ENCODE measurements around the gene LRBA.

LRBA gene

GRCh38 chr4:150818661-150819060 is 196.4 kb downstream of the LRBA start:
- Histone ChIP-seq H3K9me3 (ENCODE audit: low read length) (no peaks in the 10 kb centered on the region), H3K27me3 (ENCODE audit: control insufficient read depth in 1 of 2, insufficient read depth in 2 of 2, low read length in 2 of 2) (no peaks in the 10 kb centered on the region), H3K4me1 (ENCODE audit: insufficient read depth, low read length) (no peaks in the 10 kb centered on the region)

GRCh38 chr4:150817804-150818528 is 197.1 kb downstream of the LRBA start:
- no peaks in the 10 kb centered on the region for H3K27me3 ChIP-seq (ENCODE audit: control insufficient read depth in 1 of 2, insufficient read depth in 2 of 2, low read length in 2 of 2)
- no peak overlapping the region for H3K27ac ChIP-seq (ENCODE audit: low read depth, low read length)
- no peaks in the 10 kb centered on the region for H3K9me3 ChIP-seq (ENCODE audit: low read length)
- H3K4me1 ChIP-seq (ENCODE audit: insufficient read depth, low read length) = no peaks in the 10 kb centered on the region
- H3K9ac ChIP-seq (ENCODE audit: low read length) = no peak overlapping the region
- no peaks in the 10 kb centered on the region for H3K36me3 ChIP-seq (ENCODE audit: insufficient read depth, low read length)
- no peak overlapping the region for H3K4me3 ChIP-seq (ENCODE audit: low read depth in 1 of 2, low read length in 2 of 2)

More at GRCh38 chr4:150818661-150819060, 196.4 kb downstream of the LRBA start:
- Histone ChIP-seq H3K4me3 (ENCODE audit: low read depth in 1 of 2, low read length in 2 of 2) (no peak overlapping the region), H3K9ac (ENCODE audit: low read length) (no peak overlapping the region), H3K27ac (ENCODE audit: low read depth, low read length) (no peak overlapping the region), H3K36me3 (ENCODE audit: insufficient read depth, low read length) (no peaks in the 10 kb centered on the region)

- Histone ChIP-seq H3K36me3 (ENCODE audit: insufficient read depth, low read length) (no peaks in the 10 kb centered on the region), H3K4me1 (ENCODE audit: insufficient read depth, low read length) (no peaks in the 10 kb centered on the region), H3K27ac (ENCODE audit: low read depth, low read length) (no peak overlapping the region), H3K27me3 (ENCODE audit: control insufficient read depth in 1 of 2, insufficient read depth in 2 of 2, low read length in 2 of 2) (no peaks in the 10 kb centered on the region), H3K9me3 (ENCODE audit: low read length) (no peaks in the 10 kb centered on the region), H3K9ac (ENCODE audit: low read length) (no peak overlapping the region), H3K4me3 (ENCODE audit: low read depth in 1 of 2, low read length in 2 of 2) (no peak overlapping the region)
These were observed 198.1 kb downstream of the LRBA start for GRCh38 chr4:150817017-150817416.

- Histone ChIP-seq H3K4me3 (ENCODE audit: low read depth in 1 of 2, low read length in 2 of 2) (no peak overlapping the region), H3K9me3 (ENCODE audit: low read length) (no peaks in the 10 kb centered on the region), H3K9ac (ENCODE audit: low read length) (no peak overlapping the region), H3K27me3 (ENCODE audit: control insufficient read depth in 1 of 2, insufficient read depth in 2 of 2, low read length in 2 of 2) (no peaks in the 10 kb centered on the region), H3K4me1 (ENCODE audit: insufficient read depth, low read length) (no peaks in the 10 kb centered on the region), H3K36me3 (ENCODE audit: insufficient read depth, low read length) (no peaks in the 10 kb centered on the region), H3K27ac (ENCODE audit: low read depth, low read length) (no peak overlapping the region)
These were observed 198.6 kb downstream of the LRBA start for GRCh38 chr4:150816491-150816890.

GRCh38 chr4:150814873-150815272 is 200.2 kb downstream of the LRBA start:
- Histone ChIP-seq H3K4me3 (ENCODE audit: low read depth in 1 of 2, low read length in 2 of 2) (no peak overlapping the region), H3K9ac (ENCODE audit: low read length) (no peak overlapping the region), H3K4me1 (ENCODE audit: insufficient read depth, low read length) (no peaks in the 10 kb centered on the region), H3K36me3 (ENCODE audit: insufficient read depth, low read length) (no peaks in the 10 kb centered on the region), H3K9me3 (ENCODE audit: low read length) (no peaks in the 10 kb centered on the region), H3K27ac (ENCODE audit: low read depth, low read length) (no peak overlapping the region), H3K27me3 (ENCODE audit: control insufficient read depth in 1 of 2, insufficient read depth in 2 of 2, low read length in 2 of 2) (no peaks in the 10 kb centered on the region)

- no peak overlapping the region for H3K27ac ChIP-seq (ENCODE audit: low read depth, low read length)
- H3K4me1 ChIP-seq (ENCODE audit: insufficient read depth, low read length) = no peaks in the 10 kb centered on the region
- H3K36me3 ChIP-seq (ENCODE audit: insufficient read depth, low read length) = no peaks in the 10 kb centered on the region
These were observed 209.7 kb downstream of the LRBA start for GRCh38 chr4:150805183-150806025.

GRCh38 chr4:150801833-150802232 is 213.3 kb downstream of the LRBA start:
- Histone ChIP-seq H3K36me3 (ENCODE audit: insufficient read depth, low read length) (no peaks in the 10 kb centered on the region), H3K9ac (ENCODE audit: low read length) (no peak overlapping the region), H3K27me3 (ENCODE audit: control insufficient read depth in 1 of 2, insufficient read depth in 2 of 2, low read length in 2 of 2) (no peaks in the 10 kb centered on the region), H3K4me3 (ENCODE audit: low read depth in 1 of 2, low read length in 2 of 2) (no peak overlapping the region), H3K4me1 (ENCODE audit: insufficient read depth, low read length) (no peaks in the 10 kb centered on the region), H3K27ac (ENCODE audit: low read depth, low read length) (no peak overlapping the region), H3K9me3 (ENCODE audit: low read length) (no peaks in the 10 kb centered on the region)

More at GRCh38 chr4:150805183-150806025, 209.7 kb downstream of the LRBA start:
- Histone ChIP-seq H3K9ac (ENCODE audit: low read length) (no peak overlapping the region), H3K4me3 (ENCODE audit: low read depth in 1 of 2, low read length in 2 of 2) (no peak overlapping the region), H3K9me3 (ENCODE audit: low read length) (no peaks in the 10 kb centered on the region), H3K27me3 (ENCODE audit: control insufficient read depth in 1 of 2, insufficient read depth in 2 of 2, low read length in 2 of 2) (no peaks in the 10 kb centered on the region)

GRCh38 chr4:150799207-150799606 is 215.9 kb downstream of the LRBA start:
- no peaks in the 10 kb centered on the region for H3K27me3 ChIP-seq (ENCODE audit: control insufficient read depth in 1 of 2, insufficient read depth in 2 of 2, low read length in 2 of 2)
- no peaks in the 10 kb centered on the region for H3K4me1 ChIP-seq (ENCODE audit: insufficient read depth, low read length)
- no peak overlapping the region for H3K4me3 ChIP-seq (ENCODE audit: low read depth in 1 of 2, low read length in 2 of 2)
- no peak overlapping the region for H3K27ac ChIP-seq (ENCODE audit: low read depth, low read length)
- no peaks in the 10 kb centered on the region for H3K9me3 ChIP-seq (ENCODE audit: low read length)
- no peaks in the 10 kb centered on the region for H3K36me3 ChIP-seq (ENCODE audit: insufficient read depth, low read length)
- no peak overlapping the region for H3K9ac ChIP-seq (ENCODE audit: low read length)

- Histone ChIP-seq H3K4me1 (ENCODE audit: insufficient read depth, low read length) (no peaks in the 10 kb centered on the region), H3K9ac (ENCODE audit: low read length) (no peak overlapping the region), H3K36me3 (ENCODE audit: insufficient read depth, low read length) (no peaks in the 10 kb centered on the region), H3K27me3 (ENCODE audit: control insufficient read depth in 1 of 2, insufficient read depth in 2 of 2, low read length in 2 of 2) (no peaks in the 10 kb centered on the region), H3K9me3 (ENCODE audit: low read length) (no peaks in the 10 kb centered on the region), H3K27ac (ENCODE audit: low read depth, low read length) (no peak overlapping the region), H3K4me3 (ENCODE audit: low read depth in 1 of 2, low read length in 2 of 2) (no peak overlapping the region)
These were observed 220.4 kb downstream of the LRBA start for GRCh38 chr4:150794706-150795105.

GRCh38 chr4:150789864-150790263 is 225.2 kb downstream of the LRBA start:
- Histone ChIP-seq H3K4me1 (ENCODE audit: insufficient read depth, low read length) (no peaks in the 10 kb centered on the region), H3K27me3 (ENCODE audit: control insufficient read depth in 1 of 2, insufficient read depth in 2 of 2, low read length in 2 of 2) (no peaks in the 10 kb centered on the region), H3K27ac (ENCODE audit: low read depth, low read length) (no peak overlapping the region), H3K9ac (ENCODE audit: low read length) (no peak overlapping the region), H3K4me3 (ENCODE audit: low read depth in 1 of 2, low read length in 2 of 2) (no peak overlapping the region), H3K9me3 (ENCODE audit: low read length) (no peaks in the 10 kb centered on the region), H3K36me3 (ENCODE audit: insufficient read depth, low read length) (no peaks in the 10 kb centered on the region)

- no peaks in the 10 kb centered on the region for H3K4me1 ChIP-seq (ENCODE audit: insufficient read depth, low read length)
- H3K9me3 ChIP-seq (ENCODE audit: low read length) = no peaks in the 10 kb centered on the region
- H3K9ac ChIP-seq (ENCODE audit: low read length) = no peak overlapping the region
- no peak overlapping the region for H3K4me3 ChIP-seq (ENCODE audit: low read depth in 1 of 2, low read length in 2 of 2)
- H3K36me3 ChIP-seq (ENCODE audit: insufficient read depth, low read length) = no peaks in the 10 kb centered on the region
- H3K27me3 ChIP-seq (ENCODE audit: control insufficient read depth in 1 of 2, insufficient read depth in 2 of 2, low read length in 2 of 2) = no peaks in the 10 kb centered on the region
- H3K27ac ChIP-seq (ENCODE audit: low read depth, low read length) = no peak overlapping the region
These were observed 230.1 kb downstream of the LRBA start for GRCh38 chr4:150784939-150785338.
